ENCODE results near the gene LYPLA2.

DNA sequence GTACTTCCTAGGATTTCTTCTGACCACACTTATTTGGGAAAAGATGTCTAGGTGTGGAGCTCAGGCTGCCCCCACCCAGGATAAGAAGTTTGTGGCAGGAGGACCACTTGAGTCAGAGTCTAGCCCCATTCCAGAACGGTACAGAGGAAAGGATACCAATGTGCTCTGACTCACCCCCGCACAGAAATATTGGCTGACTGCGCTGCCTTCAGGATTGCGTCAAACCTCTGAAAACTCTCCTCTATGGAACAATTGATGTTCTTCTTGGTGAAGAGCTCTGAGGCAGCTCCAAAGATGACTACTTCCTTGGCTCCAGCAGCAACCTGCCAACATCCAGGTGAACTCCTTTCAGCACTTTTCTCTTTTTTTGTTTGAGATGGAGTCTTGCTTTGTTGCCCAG, 23.1 kb downstream of the LYPLA2 start:
- TF ChIP-seq, protein P1, sequence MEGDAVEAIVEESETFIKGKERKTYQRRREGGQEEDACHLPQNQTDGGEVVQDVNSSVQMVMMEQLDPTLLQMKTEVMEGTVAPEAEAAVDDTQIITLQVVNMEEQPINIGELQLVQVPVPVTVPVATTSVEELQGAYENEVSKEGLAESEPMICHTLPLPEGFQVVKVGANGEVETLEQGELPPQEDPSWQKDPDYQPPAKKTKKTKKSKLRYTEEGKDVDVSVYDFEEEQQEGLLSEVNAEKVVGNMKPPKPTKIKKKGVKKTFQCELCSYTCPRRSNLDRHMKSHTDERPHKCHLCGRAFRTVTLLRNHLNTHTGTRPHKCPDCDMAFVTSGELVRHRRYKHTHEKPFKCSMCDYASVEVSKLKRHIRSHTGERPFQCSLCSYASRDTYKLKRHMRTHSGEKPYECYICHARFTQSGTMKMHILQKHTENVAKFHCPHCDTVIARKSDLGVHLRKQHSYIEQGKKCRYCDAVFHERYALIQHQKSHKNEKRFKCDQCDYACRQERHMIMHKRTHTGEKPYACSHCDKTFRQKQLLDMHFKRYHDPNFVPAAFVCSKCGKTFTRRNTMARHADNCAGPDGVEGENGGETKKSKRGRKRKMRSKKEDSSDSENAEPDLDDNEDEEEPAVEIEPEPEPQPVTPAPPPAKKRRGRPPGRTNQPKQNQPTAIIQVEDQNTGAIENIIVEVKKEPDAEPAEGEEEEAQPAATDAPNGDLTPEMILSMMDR (IDR thresholded peaks at IDR 0.05 in 2 of 3, conservative IDR thresholded peaks at IDR 0.05 in 1 of 3; ENCODE audit: borderline replicate concordance in 1 of 3, insufficient read depth in 1 of 3, low read depth in 2 of 3, low read length in 2 of 3) = no peak
- no peak for TF ChIP-seq POLR2AphosphoS5 (IDR thresholded peaks at IDR 0.05; ENCODE audit: low read depth, low read length)
